ENCODE measurements around the gene PLXDC1. TPM values are rescaled to one million over a fixed set of nuclear protein-coding genes. Genes with fewer than 3 reads are reported as not detected.

The PLXDC1 gene
- total RNA-seq, 4 donors from 2014 or later, result 1.6 to 26.2 (median 4.3) TPM

- no peak for DNase-seq
- H3K9me3 ChIP-seq, result no peaks in the 10 kb centered on the region
- H3K4me3 ChIP-seq, result no peak overlapping the region
- in situ Hi-C loops (cut with MboI; ENCODE audit: low pct_ligation_motif_present in 1 of 4, low pct_unique_long_range_greater_than_20kb in 1 of 4, low sequenced_read_pairs in 3 of 4) (no loop called here), intact Hi-C loops (cut with DNase I; ENCODE audit: low total_unique reads) (no loop called here)
- no peaks in the 10 kb centered on the region for H3K36me3 ChIP-seq
- H3K27ac ChIP-seq, result no peak overlapping the region
- no peaks in the 10 kb centered on the region for H3K27me3 ChIP-seq
- WGBS, 2 donors (ENCODE audit: low coverage in 1 of 2), result 96% methylated on average over 16 of the region's 16 CpGs; no CpG with 5 or more reads in 1 of the 2 donors
- peaks cover 5 to 29% (median 19%) of the 10 kb centered on the region in 4 donors for H3K4me1 ChIP-seq
- no peak for TF ChIP-seq POLR2A (IDR thresholded peaks at IDR 0.05)
- TF ChIP-seq CTCF (IDR thresholded peaks at IDR 0.05), result no peak
- TF ChIP-seq POLR2AphosphoS5 (IDR thresholded peaks at IDR 0.05), result no peak
- TF ChIP-seq EP300 (IDR thresholded peaks at IDR 0.05; ENCODE audit: low read depth), result no peak
These were observed 41.5 kb upstream of the PLXDC1 start for GRCh38 chr17:39192901-39193300.

GRCh38 chr17:39191750-39192510 lies 40.5 kb upstream of the PLXDC1 start:
- 94% methylated on average over 9 of the region's 9 CpGs; no CpG with 5 or more reads in 1 of the 2 donors for WGBS, 2 donors (ENCODE audit: low coverage in 1 of 2)
- in situ Hi-C loops (cut with MboI; ENCODE audit: low pct_ligation_motif_present in 1 of 4, low pct_unique_long_range_greater_than_20kb in 1 of 4, low sequenced_read_pairs in 3 of 4) (no loop called here), intact Hi-C loops (cut with DNase I; ENCODE audit: low total_unique reads) (no loop called here)
- no peaks in the 10 kb centered on the region for H3K9me3 ChIP-seq
- no peaks in the 10 kb centered on the region for H3K36me3 ChIP-seq
- peaks cover 8 to 28% (median 13%) of the 10 kb centered on the region in 4 donors for H3K4me1 ChIP-seq
- no peak for DNase-seq
- TF ChIP-seq POLR2AphosphoS5 (IDR thresholded peaks at IDR 0.05) (no peak), POLR2A (IDR thresholded peaks at IDR 0.05) (no peak)
- no peaks in the 10 kb centered on the region for H3K27me3 ChIP-seq
- H3K4me3 ChIP-seq, result no peak overlapping the region
- no peak overlapping the region for H3K27ac ChIP-seq

- intact Hi-C loops (cut with DNase I; ENCODE audit: low total_unique reads), result no loop called here
- DNase-seq, result peak; percentile 62
- Histone ChIP-seq H3K27me3 (no peaks in the 10 kb centered on the region), H3K4me1 (peaks cover 3 to 14% (median 6%) of the 10 kb centered on the region in 4 donors), H3K9me3 (no peaks in the 10 kb centered on the region), H3K27ac (peak overlapping the region; percentile 67 to 70 (median 68)), H3K36me3 (peaks cover 0 to 8% (median 2%) of the 10 kb centered on the region in 4 donors), H3K4me3 (peak overlapping the region in 1 of 4 donors; percentile 2)
- 67% methylated on average over 9 of the region's 9 CpGs; no CpG with 5 or more reads in 1 of the 2 donors for WGBS, 2 donors (ENCODE audit: low coverage in 1 of 2)
- TF ChIP-seq POLR2AphosphoS5 (IDR thresholded peaks at IDR 0.05), result peak in 2 of 3 donors; percentile 67 to 68
- TF ChIP-seq POLR2A (IDR thresholded peaks at IDR 0.05), result peak; percentile 44
- TF ChIP-seq EP300 (IDR thresholded peaks at IDR 0.05; ENCODE audit: low read depth), result no peak
- no peak for TF ChIP-seq CTCF (IDR thresholded peaks at IDR 0.05)
- in situ Hi-C loops (cut with MboI; ENCODE audit: low pct_ligation_motif_present in 1 of 4, low pct_unique_long_range_greater_than_20kb in 1 of 4, low sequenced_read_pairs in 3 of 4), result no loop called here
These were observed 35.9 kb upstream of the PLXDC1 start for GRCh38 chr17:39187152-39187830.

- no peaks in the 10 kb centered on the region for H3K9me3 ChIP-seq
- TF ChIP-seq POLR2A (IDR thresholded peaks at IDR 0.05) (no peak), CTCF (IDR thresholded peaks at IDR 0.05) (no peak), EP300 (IDR thresholded peaks at IDR 0.05; ENCODE audit: low read depth) (no peak), POLR2AphosphoS5 (IDR thresholded peaks at IDR 0.05) (no peak)
- peak overlapping the region in 1 of 4 donors; percentile 2 for H3K4me3 ChIP-seq
- in situ Hi-C loops (cut with MboI; ENCODE audit: low pct_ligation_motif_present in 1 of 4, low pct_unique_long_range_greater_than_20kb in 1 of 4, low sequenced_read_pairs in 3 of 4), result no loop called here
- H3K27ac ChIP-seq, result peak overlapping the region; percentile 67 to 70 (median 68)
- intact Hi-C loops (cut with DNase I; ENCODE audit: low total_unique reads), result no loop called here
- no peak for DNase-seq
- WGBS, 2 donors (ENCODE audit: low coverage in 1 of 2), result 73 to 100% methylated on average over 1 to 9 of the region's 15 CpGs
- no peaks in the 10 kb centered on the region for H3K27me3 ChIP-seq
- H3K36me3 ChIP-seq, result peaks cover 0 to 8% (median 2%) of the 10 kb centered on the region in 4 donors
- peaks cover 3 to 14% (median 6%) of the 10 kb centered on the region in 4 donors for H3K4me1 ChIP-seq
These were observed 35.1 kb upstream of the PLXDC1 start for GRCh38 chr17:39186481-39187002.
